GM12878 (cell line): ENCODE data around the gene ZNF772.

Source experiments
- BHLHE40 ChIP-seq, 2 experiments: fragments of 450-650 bp in 1 of 2; IDR thresholded peaks; 2 replicates each; pipeline ENCODE4 v1.6.1; 2011 to 2017; ENCODE audit warnings: low read depth in 2 of 2, borderline replicate concordance in 1 of 2, improper control_type of control experiment in 1 of 2, low read length in 1 of 2, mild to moderate bottlenecking in 1 of 2
- MXI1 ChIP-seq: fragments of 150-350 bp; IDR thresholded peaks from 2 replicates; pipeline ENCODE4 v1.6.1; 2011; ENCODE audit warnings: low read depth, mild to moderate bottlenecking, inconsistent platforms, low read length, improper control_type of control experiment
- POLR2A ChIP-seq: IDR thresholded peaks from 2 replicates; pipeline ENCODE4 v1.6.1; 2011; ENCODE audit warnings: low read depth, mild to moderate bottlenecking, low read length
- TAF1 ChIP-seq: IDR thresholded peaks from 2 replicates; pipeline ENCODE4 v1.6.1; 2011; ENCODE audit warnings: mild to moderate bottlenecking, low read depth, low read length, borderline replicate concordance
- TF ChIP-seq, protein P1 (sequence below): IDR thresholded peaks from 2 replicates; pipeline ENCODE4 v1.6.1; 2011; ENCODE audit warnings: borderline replicate concordance, low read depth, mild to moderate bottlenecking, moderate library complexity, mixed read lengths, low read length; ENCODE audit not compliant: insufficient read depth; ENCODE audit errors: extremely low read length

DNA sequence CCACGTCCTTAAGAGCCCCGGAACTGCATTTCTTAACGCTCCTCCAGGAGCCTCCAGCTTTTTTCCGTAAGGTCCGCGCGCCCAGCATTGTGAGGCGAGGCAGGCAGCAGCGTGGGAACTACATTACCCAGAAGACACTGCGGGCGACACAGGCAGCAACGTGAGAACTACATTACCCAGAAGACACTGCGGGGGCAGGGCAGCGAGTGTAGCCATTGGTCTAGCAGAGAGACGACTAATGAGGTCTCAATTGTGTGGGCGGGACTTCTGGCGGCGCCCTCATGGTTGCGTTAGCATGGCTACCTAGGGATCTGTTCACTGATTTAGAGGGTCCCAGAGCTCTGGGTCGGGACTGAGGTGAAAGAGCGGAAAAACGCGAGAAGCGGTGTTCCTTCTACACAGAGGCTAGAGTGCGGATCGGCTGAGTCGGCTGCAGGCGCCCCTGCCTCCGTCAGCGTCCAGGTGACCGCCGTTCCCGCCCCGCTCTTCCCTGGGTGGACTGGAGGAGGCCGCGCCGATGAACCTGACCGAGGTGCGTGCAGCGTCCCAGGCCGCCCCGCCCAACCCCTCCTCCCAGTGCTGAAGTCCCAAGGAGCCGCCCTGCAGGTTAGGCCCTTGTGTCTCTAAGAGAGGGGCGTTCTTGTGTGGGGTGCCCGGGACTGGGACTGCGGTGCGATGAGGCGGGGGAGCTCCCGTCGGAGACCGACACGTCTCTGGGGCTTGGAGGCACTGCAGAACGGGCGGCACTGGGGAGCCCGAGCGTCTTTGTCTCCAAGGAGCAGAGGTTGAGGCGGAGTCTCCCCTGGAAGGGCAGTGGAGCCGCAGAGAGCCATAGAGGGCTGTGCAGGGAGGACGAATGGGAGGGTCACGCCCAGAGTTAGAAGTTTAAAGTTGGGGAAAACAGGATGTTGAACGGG lies 42.0 kb downstream of the ZNF772 start, which contains the start of gene ZNF749:
- TF ChIP-seq POLR2A (peak; percentile 71), TAF1 (peak; percentile 59; the same call in 1 of the 2 replicates), MXI1 (peak; percentile 92), BHLHE40 (IDR thresholded peaks at IDR 0.05; ENCODE audit: borderline replicate concordance in 1 of 2, low read depth in 2 of 2, low read length in 1 of 2) (no peak)
- TF ChIP-seq, protein P1, sequence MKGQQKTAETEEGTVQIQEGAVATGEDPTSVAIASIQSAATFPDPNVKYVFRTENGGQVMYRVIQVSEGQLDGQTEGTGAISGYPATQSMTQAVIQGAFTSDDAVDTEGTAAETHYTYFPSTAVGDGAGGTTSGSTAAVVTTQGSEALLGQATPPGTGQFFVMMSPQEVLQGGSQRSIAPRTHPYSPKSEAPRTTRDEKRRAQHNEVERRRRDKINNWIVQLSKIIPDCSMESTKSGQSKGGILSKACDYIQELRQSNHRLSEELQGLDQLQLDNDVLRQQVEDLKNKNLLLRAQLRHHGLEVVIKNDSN, result no peak
